Medulla oblongata (tissue), 1 donor: ENCODE results near the gene CHST13.

Experiments used
- DNase-seq: peaks from one replicate; pipeline ENCODE4 v3.0.0-alpha.2; 2015; ENCODE audit errors: extremely low spot score

Gene CHST13

DNA sequence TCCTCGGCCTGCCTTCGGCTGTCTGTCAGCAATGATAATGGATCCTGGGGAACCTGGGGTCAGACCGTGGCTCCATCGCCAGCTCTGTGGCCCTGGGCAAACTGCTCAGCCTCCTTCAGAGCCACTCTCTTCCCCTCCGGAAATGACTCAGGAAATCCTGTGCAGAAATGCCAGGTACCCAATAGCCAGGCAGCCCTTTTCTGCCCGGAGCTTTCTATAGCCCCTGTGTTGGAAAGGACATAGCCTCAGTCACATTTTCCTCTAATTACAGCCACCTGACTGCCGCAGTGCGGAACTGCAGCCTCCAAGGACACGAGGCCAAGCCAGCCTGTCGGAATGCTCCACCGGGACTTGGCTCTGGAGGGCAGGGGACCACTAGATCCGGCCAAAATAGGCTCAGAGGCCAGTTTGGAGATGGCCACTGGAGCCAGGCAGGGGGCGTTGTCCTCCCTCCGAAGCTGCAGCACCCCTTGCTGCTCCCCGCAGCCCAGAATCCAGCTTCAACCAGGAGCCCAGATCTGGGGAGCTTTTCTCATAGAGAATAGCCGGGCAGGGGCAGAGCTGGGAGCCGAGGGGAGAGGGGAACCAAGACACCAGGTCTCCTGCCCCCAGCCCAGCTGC lies 36.7 kb upstream of the CHST13 start:
- no peak for DNase-seq

DNA sequence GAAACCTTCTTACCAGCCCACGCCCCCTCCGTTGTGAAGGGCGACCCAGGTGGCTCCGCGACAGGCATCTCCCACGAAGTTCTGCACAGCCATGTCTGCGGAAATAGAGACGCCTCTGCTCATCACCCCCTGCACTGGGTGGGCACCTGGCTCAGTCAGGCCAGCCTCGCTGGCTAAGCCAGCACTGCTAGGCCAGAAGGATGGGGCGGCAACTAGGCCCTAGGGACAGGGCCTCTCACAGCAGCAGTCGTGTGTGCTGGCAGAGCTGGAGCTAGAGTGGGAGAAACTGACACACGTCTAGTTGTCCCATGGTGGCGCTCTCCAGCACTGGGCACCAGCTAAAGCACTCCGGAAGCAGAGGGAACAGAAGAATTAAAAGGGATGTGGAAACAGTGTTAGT lies 35.8 kb upstream of the CHST13 start:
- DNase-seq, result no peak

DNA sequence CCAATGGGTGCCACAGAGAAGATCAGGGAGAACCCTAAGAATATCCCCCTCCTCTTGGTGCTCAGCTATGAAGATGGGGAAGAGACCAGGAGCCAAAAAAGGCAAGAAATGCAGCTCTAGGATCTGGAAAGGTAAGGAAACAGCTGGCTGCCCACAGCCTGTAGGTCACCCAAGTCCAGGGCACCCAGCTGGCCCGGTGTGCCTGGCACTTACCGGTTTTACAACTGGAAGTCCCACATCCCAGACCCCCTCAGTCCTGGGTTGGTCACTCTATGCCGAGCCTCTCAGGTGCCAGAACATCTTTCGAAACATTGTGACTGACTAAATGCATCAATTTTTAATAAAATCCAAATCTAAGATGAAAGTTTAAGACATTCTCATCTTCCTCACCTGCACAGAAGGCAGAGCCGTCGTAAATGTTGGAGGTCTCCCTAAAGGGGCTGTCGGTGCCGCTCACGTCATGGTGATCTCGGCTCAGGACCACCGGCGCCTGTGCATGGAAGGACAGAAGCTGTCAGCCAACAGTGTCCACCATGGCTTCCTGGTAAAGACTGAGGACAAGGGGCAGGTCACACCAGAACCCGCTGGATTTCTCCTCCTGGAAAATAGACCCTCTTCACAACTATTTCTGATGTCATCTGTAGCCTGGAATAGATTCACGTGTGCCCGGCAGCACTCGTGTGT lies 34.9 kb upstream of the CHST13 start:
- no peak for DNase-seq

- no peak for DNase-seq
These were observed 33.3 kb upstream of the CHST13 start for GRCh38 chr3:126490619-126491018.

DNA sequence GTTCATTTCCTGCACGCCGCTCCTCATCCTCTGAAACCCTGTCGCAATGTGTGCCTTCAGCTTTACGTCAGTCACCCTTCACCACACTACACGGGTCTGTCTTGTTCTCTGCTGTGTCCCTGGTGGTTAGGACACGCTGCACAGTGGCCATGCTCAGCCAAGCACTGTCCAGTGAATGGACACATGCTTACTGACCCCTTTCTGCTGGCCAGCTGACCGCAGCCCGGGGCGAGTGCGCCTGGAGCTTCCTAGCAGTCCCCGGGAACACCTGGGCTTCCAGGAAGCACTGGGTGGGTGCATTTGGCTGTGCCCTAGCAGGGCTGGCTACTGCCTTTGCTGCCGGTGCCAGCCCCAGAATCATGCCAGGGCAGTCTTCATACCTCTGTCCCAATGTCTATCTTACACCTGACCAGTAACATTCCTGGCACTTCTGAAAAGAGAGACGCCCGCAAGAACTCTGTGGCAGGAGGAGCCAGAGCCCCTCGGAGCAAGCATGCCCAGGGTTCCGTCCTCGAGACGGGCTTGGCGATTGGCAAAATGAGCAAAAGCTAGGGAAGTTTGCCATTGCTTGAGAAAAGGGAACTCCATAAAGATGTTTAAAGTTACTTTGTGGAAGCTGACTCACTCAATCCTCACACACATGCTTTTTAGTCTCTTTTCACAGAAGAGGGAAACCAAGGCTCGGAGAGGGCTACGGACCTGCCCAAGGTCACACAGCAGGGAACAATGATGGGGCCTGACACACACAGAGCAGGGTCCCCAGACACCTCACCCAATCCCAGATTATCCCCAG lies 32.5 kb upstream of the CHST13 start:
- DNase-seq, result no peak

DNA sequence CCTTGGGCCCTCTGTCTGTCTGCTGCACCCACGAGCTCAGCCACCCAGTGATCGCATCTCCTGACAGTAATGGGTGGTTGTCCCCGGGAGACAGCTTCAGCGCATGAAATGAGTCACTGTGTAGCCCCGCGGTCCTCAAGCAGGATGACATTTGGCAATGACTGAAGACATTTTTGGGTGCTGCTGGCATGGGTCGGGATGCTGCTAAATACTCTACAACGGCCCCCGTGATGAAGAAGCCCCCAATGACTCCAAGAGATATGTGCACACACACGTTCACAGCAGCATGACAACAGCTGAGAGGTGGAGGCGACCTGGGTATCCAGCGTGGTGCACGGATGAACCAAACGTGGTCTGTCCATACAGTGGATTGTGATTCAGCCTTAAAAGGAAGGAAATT lies 30.9 kb upstream of the CHST13 start:
- no peak for DNase-seq

- no peak for DNase-seq
These were observed 30.2 kb upstream of the CHST13 start for GRCh38 chr3:126493739-126494138.

- DNase-seq, result no peak
These were observed 29.6 kb upstream of the CHST13 start for GRCh38 chr3:126494204-126494969.

DNA sequence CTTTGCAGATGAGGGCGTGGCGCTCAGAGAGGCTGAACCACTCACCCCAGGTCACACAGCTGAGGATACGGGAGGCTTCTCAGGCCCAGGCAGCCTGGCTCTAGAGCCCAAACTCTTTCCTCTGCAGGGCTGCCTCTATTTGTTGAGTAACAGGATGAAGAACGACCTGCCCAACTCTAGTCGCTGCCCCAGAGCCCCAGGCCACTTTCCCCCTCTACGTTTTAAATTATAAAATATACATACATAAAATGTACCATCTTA lies 29.1 kb upstream of the CHST13 start:
- DNase-seq, result no peak

DNA sequence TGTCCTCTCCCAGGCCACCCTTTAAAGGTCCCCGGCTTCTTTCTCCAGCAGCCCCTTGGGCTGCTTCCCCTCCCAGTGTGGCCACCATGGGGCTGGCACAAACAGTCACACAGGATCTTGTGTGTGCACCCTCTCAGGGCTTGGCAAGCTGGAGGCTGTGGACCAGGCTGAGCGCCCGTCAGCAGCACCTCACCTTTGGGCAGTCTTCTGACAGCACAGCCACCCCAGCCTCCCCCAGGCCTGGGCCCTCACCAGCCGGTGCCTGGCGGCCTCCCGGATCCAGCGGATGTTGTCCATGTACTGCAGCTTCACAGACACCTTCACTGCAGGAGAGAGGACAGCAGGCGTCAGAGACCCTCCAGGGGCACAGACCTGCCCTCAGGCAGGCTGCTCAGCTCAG lies 28.2 kb upstream of the CHST13 start:
- DNase-seq, result no peak

GRCh38 chr3:126496894-126497850 lies 26.8 kb upstream of the CHST13 start:
- DNase-seq, result no peak

DNA sequence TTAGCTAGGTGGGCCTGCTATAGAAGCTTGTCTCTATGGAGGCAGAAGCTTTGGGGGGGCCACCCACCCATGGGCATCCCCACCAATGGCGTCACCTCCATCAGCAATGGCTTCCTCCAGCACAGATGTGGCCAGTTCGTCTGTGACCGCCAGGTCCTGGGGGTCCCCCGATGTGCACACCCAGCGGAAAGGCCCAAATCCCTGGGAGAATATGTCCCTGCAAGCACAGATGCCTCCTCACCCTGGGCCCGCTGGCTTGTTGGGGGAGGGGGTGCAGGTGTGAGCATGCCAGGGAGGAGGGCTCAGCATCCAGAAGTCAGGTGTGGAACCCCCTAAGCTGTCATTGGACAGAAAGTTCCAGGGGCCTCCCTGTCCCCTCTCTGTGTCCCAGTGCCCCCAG lies 26.0 kb upstream of the CHST13 start:
- no peak for DNase-seq

- DNase-seq, result no peak
These were observed 25.5 kb upstream of the CHST13 start for GRCh38 chr3:126498461-126498860.

DNA sequence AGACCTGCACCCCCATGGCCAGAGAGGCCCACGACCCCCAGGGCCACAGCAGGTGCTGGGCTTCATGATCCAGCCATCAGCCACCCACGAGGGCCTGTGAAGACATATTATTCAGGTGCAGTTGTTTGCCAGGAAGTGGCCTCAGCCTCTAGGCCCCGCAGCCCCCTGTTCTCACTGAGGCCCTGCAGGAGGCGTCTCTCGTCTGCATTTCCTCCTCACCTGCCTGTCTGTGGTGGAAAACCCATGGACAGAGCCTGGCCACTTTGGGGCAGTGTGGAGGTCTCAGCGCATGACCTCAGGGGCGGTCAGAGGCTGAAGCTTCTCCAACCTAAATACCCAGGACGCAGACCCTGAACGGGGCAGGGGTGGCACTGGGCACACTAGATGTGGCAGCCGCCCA lies 25.0 kb upstream of the CHST13 start:
- DNase-seq, result no peak

GRCh38 chr3:126499401-126499800 lies 24.6 kb upstream of the CHST13 start:
- DNase-seq, result no peak

DNA sequence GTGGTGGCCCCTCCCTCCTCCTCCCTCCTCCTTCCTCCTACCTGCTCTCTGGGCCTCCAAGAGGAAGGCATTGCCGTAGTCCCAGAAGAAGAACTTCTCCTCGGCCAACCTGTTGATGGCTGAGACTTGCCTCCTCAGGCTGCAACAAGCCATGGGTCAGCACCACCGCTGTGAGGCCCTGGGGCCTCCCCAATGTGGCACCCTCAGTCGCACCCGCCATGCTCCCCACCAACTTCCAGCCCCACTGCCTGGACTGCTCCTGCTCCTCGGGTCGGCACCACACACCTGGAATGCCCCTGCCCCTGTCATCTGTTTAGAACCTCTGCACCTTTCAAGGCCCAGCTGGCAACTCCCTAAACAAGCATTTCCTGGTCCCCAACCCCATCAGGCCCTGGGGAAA lies 23.9 kb upstream of the CHST13 start:
- no peak for DNase-seq

- no peak for DNase-seq
These were observed 22.9 kb upstream of the CHST13 start for GRCh38 chr3:126501054-126501453.

DNA sequence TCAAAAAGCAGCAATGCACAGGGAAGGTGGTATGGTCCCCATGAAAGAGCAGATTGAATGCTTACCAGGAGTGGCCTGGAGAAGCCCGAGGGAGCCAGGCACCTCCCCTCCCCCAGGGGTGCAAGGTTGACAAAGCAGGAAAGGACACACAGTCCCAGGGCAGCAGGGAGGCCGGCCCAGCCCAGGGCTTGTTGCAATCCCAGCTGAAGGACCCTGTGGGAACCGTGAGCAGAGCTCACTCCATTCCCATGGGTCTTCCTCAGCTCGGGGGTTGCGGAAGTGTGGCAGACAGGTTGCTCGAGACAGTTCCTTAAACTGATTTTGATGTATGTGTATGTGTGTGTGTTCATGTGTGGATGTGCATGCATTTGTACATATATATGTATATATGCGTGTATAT lies 22.2 kb upstream of the CHST13 start:
- DNase-seq, result no peak

GRCh38 chr3:126502656-126503055 lies 21.3 kb upstream of the CHST13 start:
- DNase-seq, result no peak

DNA sequence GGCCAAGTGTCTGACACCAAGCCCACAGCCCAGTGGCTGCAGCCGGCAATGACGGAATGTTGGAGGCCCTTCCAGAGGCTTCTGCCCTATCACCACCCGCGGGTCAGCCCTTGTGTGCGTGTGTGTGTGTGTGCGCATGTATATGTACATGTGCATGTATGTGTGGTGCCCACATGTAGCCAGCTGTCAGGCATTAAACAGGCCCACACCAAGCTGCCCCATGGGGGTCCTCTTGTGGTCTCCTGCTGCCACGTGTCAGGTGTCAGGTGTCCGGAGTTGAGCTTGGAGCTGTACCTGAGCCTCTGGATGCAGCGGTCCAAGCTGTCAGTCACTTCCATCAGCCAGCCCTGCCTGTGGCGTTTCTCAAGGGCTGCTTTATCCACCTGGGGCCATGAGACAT lies 20.3 kb upstream of the CHST13 start:
- DNase-seq, result no peak

DNA sequence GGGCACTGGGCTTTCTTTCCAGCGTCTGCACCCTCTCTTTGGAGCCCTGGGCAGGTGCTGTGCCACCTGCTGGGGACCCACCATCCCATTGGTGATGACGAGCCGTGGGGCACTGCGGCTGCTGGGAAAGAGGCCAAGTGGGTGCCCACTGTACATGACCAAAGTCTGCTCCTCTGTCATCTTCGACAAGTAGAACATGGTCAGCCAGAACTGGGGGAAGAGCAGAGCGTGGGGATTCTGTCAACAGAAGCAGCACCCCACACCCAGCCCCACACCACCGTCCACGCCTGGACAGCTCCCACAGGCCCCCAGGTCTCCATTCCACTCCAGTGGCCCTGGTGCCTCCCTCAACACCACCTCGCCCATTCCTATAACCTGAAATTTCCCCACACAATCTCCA lies 16.1 kb upstream of the CHST13 start:
- no peak for DNase-seq
